Measurements from ENCODE around the gene NVL. TPM values are rescaled to one million over a fixed set of nuclear protein-coding genes. Genes with fewer than 3 reads are reported as not detected.

NVL gene
- total RNA-seq, 1 experiment from 2014 or later = 45.0 TPM

DNA sequence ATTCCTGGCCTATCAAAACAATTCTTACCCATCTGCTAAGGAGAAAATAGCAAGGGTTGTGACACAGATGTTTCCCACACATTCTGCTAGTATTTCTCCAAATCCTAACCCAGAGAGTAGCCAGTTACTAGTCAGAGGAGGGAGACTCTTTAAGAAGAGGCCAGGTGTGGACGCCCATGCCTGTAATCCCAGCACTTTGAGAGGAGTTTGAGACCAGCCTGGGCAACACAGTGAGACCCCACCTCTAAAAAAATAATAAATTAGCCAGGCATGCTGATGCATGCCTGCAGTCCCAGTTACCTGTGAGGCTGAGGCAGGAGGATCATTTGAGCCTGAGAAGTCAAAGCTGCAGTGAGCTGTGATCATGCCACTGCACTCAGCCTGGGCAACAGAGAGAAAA lies 28.6 kb downstream of the NVL start:
- Histone ChIP-seq H3K36me3 (ENCODE audit: control insufficient read depth, insufficient read depth, low read length) (no peaks in the 10 kb centered on the region), H3K4me1 (no peaks in the 10 kb centered on the region), H3K9me3 (no peaks in the 10 kb centered on the region), H3K4me3 (ENCODE audit: low read depth, low read length) (no peak overlapping the region), H3K27me3 (replicated peaks; ENCODE audit: control insufficient read depth, insufficient read depth, low read length) (no peaks in the 10 kb centered on the region)
- TF ChIP-seq, protein P1, sequence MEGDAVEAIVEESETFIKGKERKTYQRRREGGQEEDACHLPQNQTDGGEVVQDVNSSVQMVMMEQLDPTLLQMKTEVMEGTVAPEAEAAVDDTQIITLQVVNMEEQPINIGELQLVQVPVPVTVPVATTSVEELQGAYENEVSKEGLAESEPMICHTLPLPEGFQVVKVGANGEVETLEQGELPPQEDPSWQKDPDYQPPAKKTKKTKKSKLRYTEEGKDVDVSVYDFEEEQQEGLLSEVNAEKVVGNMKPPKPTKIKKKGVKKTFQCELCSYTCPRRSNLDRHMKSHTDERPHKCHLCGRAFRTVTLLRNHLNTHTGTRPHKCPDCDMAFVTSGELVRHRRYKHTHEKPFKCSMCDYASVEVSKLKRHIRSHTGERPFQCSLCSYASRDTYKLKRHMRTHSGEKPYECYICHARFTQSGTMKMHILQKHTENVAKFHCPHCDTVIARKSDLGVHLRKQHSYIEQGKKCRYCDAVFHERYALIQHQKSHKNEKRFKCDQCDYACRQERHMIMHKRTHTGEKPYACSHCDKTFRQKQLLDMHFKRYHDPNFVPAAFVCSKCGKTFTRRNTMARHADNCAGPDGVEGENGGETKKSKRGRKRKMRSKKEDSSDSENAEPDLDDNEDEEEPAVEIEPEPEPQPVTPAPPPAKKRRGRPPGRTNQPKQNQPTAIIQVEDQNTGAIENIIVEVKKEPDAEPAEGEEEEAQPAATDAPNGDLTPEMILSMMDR (IDR thresholded peaks at IDR 0.05; ENCODE audit: insufficient read depth in 1 of 2, low read depth in 1 of 2, low read length in 1 of 2, severe bottlenecking in 1 of 2, unreplicated experiment in 1 of 2) = no peak
- Mint-ChIP-seq H3K9me3 (ENCODE audit: unreplicated experiment) (no peaks in the 10 kb centered on the region), H3K4me3 (ENCODE audit: unreplicated experiment) (no peak overlapping the region), H3K36me3 (ENCODE audit: insufficient read depth, unreplicated experiment) (peaks cover 64% of the 10 kb centered on the region), H3K27ac (ENCODE audit: unreplicated experiment) (no peak overlapping the region), H3K27me3 (ENCODE audit: insufficient read depth, unreplicated experiment) (no peaks in the 10 kb centered on the region), H3K4me1 (ENCODE audit: low read depth, unreplicated experiment) (no peaks in the 10 kb centered on the region)
- DNase-seq = no peak
- ChIA-PET CTCF (no interaction called here), POLR2A (no interaction called here)
- intact Hi-C loops (cut with micrococcal nuclease; ENCODE audit: unreplicated experiment) = no loop called here
- BruUV-seq (replicated peaks) = no TSS peak

DNA sequence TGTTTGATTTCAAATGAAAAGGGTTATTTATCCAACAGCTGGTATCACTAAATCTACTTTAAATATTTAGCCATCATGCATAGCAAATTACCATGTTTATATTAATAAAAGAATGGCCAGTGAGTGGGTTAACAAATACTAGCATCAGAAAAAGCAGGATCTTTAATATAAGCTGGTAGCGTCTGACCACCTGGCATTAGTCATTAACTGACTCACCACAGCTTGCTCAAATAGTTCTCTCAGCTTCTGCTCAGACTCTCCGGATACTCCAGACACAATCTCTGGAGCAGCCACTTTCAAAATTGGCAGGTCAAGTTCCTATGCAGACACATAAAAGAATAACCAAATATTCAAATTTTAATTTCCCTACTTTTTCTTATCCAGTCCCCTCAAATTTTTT lies 29.6 kb downstream of the NVL start:
- no peak overlapping the region for H3K4me3 ChIP-seq (ENCODE audit: low read depth, low read length)
- ChIA-PET CTCF (no interaction called here), POLR2A (no interaction called here)
- peaks cover 61% of the 10 kb centered on the region for H3K36me3 Mint-ChIP-seq (ENCODE audit: insufficient read depth, unreplicated experiment)
- DNase-seq = no peak
- no peak overlapping the region for H3K4me3 Mint-ChIP-seq (ENCODE audit: unreplicated experiment)
- H3K27me3 Mint-ChIP-seq (ENCODE audit: insufficient read depth, unreplicated experiment) = no peaks in the 10 kb centered on the region
- H3K9me3 Mint-ChIP-seq (ENCODE audit: unreplicated experiment) = no peaks in the 10 kb centered on the region
- H3K4me1 ChIP-seq = no peaks in the 10 kb centered on the region
- TF ChIP-seq, protein P1 (IDR thresholded peaks at IDR 0.05; ENCODE audit: insufficient read depth in 1 of 2, low read depth in 1 of 2, low read length in 1 of 2, severe bottlenecking in 1 of 2, unreplicated experiment in 1 of 2) = no peak
- no peaks in the 10 kb centered on the region for H3K27me3 ChIP-seq (replicated peaks; ENCODE audit: control insufficient read depth, insufficient read depth, low read length)
- no peaks in the 10 kb centered on the region for H3K9me3 ChIP-seq
- no TSS peak for BruUV-seq (replicated peaks)
- H3K4me1 Mint-ChIP-seq (ENCODE audit: low read depth, unreplicated experiment) = no peaks in the 10 kb centered on the region
- H3K27ac Mint-ChIP-seq (ENCODE audit: unreplicated experiment) = no peak overlapping the region
- H3K36me3 ChIP-seq (ENCODE audit: control insufficient read depth, insufficient read depth, low read length) = peaks cover 2% of the 10 kb centered on the region; the same call in 1 of the 2 replicates
- intact Hi-C loops (cut with micrococcal nuclease; ENCODE audit: unreplicated experiment) = no loop called here

DNA sequence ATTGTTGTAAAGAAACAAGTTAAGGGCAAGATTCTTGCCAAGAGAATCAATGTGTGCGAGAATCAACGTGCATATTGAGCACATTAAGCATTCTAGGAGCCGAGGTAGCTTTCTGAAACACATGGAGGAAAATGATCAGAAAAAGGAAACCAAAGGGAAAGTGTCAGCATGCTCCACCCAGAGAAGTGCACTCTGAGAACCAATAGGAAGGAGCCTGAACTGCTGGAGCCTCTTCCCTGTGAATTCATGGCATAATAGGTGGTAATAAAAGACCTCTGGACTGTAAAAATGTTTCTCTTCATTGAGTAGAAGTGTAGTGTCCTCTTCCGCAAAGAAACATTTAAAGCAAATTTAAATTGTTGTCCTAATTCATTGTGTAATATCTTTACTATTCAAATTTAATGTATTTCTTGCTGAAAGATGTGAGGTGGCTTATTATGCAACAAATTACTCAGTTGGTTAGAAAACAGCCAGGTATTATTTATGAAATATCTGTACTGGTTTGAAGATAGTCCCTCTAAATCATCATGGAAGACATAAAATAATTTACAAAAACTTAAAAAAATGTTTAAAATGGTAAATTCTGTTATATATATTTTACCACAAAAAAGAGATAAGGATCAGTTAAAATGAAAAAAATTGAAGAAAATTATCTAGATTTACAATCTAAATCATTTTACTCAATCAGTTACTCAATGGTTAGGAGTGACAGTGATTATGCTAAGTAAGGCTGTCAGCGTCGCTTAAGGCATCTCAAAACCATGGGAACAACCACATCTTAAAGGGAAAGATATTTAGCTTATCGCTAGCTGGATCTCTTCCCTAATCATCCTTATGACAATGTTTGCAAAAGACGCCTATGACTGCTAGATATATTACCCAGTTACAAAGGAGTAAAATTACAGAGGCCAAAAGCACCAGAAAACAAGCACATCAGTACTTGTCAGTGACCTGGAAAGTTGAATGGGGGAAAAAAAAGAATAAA lies 31.3 kb downstream of the NVL start:
- no peaks in the 10 kb centered on the region for H3K4me1 ChIP-seq
- TF ChIP-seq, protein P1 (IDR thresholded peaks at IDR 0.05; ENCODE audit: insufficient read depth in 1 of 2, low read depth in 1 of 2, low read length in 1 of 2, severe bottlenecking in 1 of 2, unreplicated experiment in 1 of 2) = no peak
- Mint-ChIP-seq H3K27ac (ENCODE audit: unreplicated experiment) (no peak overlapping the region), H3K4me3 (ENCODE audit: unreplicated experiment) (no peak overlapping the region), H3K4me1 (ENCODE audit: low read depth, unreplicated experiment) (no peaks in the 10 kb centered on the region), H3K36me3 (ENCODE audit: insufficient read depth, unreplicated experiment) (peaks cover 63% of the 10 kb centered on the region), H3K9me3 (ENCODE audit: unreplicated experiment) (no peaks in the 10 kb centered on the region), H3K27me3 (ENCODE audit: insufficient read depth, unreplicated experiment) (no peaks in the 10 kb centered on the region)
- ChIA-PET CTCF (no interaction called here), POLR2A (interaction anchor here (0.6 kb wide), 1 partner anchor 150 kb away, joined by 3 read pairs; no protein-coding TSS in a partner anchor)
- DNase-seq = no peak
- H3K27me3 ChIP-seq (replicated peaks; ENCODE audit: control insufficient read depth, insufficient read depth, low read length) = no peaks in the 10 kb centered on the region
- H3K4me3 ChIP-seq (ENCODE audit: low read depth, low read length) = no peak overlapping the region
- no peaks in the 10 kb centered on the region for H3K9me3 ChIP-seq
- peaks cover 2% of the 10 kb centered on the region; the same call in 1 of the 2 replicates for H3K36me3 ChIP-seq (ENCODE audit: control insufficient read depth, insufficient read depth, low read length)
- intact Hi-C loops (cut with micrococcal nuclease; ENCODE audit: unreplicated experiment) = no loop called here
- no TSS peak for BruUV-seq (replicated peaks)

Measured in Caco-2 (cell line).